OCI-LY7 (cell line): Measurements from ENCODE around the gene ZNF516. TPM values are rescaled to one million over a fixed set of nuclear protein-coding genes. Genes with fewer than 3 reads are reported as not detected.

Experiments used
- BruUV-seq: library from RNA; stranded (reverse); fragments of 400-500 nt; replicated peaks from 2 replicates; lab custom pipeline; 2021; lab: Mats Ljungman, UMichigan
- CTCF ChIA-PET: fragments of 300-600 bp; sonication (Branson Sonifier 250); formaldehyde crosslinking; loops from one replicate; lab custom pipeline; 2022; ENCODE audit warnings: antibody characterized with exemption; ENCODE audit not compliant: unreplicated experiment; lab: Charles Lee
- POLR2A ChIA-PET: fragments of 300-600 bp; sonication (Branson Sonifier 250); formaldehyde crosslinking; loops from one replicate; lab custom pipeline; 2022; ENCODE audit warnings: antibody characterized with exemption; lab: Charles Lee
- DNase-seq: peaks from one replicate; pipeline ENCODE4 v3.0.0-alpha.2; 2015; ENCODE audit warnings: low spot score
- H2AFZ ChIP-seq: fragments of 200-600 bp; sonication (generic), shearing (Covaris generic); 2 replicates; pipeline ENCODE4 v1.6.1; 2014; ENCODE audit warnings: mild to moderate bottlenecking, antibody characterized with exemption, low read length, moderate library complexity
- H3K27ac ChIP-seq: fragments of 200-600 bp; sonication (generic); 2 replicates; pipeline ENCODE4 v1.5.1; 2014; ENCODE audit warnings: mixed run types, low read depth, mild to moderate bottlenecking, moderate library complexity, low read length, inconsistent platforms; ENCODE audit not compliant: poor library complexity, severe bottlenecking
- H3K36me3 ChIP-seq: fragments of 200-600 bp; sonication (generic); 2 replicates; pipeline ENCODE4 v1.6.1; 2014; ENCODE audit warnings: mild to moderate bottlenecking, antibody characterized with exemption, low read length, moderate library complexity, mixed read lengths; ENCODE audit not compliant: insufficient read depth
- H3K4me1 ChIP-seq: fragments of 200-600 bp; sonication (generic); 2 replicates; pipeline ENCODE4 v1.5.1; 2014; ENCODE audit warnings: mild to moderate bottlenecking, low read length; ENCODE audit not compliant: insufficient read depth, poor library complexity, severe bottlenecking
- H3K4me2 ChIP-seq: fragments of 200-600 bp; sonication (generic); 2 replicates; pipeline ENCODE4 v1.6.1; 2014; ENCODE audit warnings: mild to moderate bottlenecking, low read length
- H3K4me3 ChIP-seq: fragments of 200-600 bp; sonication (generic); 2 replicates; pipeline ENCODE4 v1.5.1; 2014; ENCODE audit warnings: mild to moderate bottlenecking, low read depth, low read length; ENCODE audit not compliant: poor library complexity, severe bottlenecking
- H3K79me2 ChIP-seq: fragments of 200-600 bp; sonication (generic); 2 replicates; pipeline ENCODE4 v1.6.1; 2016; ENCODE audit warnings: low read depth, mild to moderate bottlenecking, low read length, moderate library complexity, mixed read lengths; ENCODE audit not compliant: insufficient read depth
- H3K9me2 ChIP-seq: fragments of 200-600 bp; sonication (generic); 2 replicates; pipeline ENCODE4 v1.6.1; 2016; ENCODE audit warnings: mild to moderate bottlenecking, low read length, mixed read lengths; ENCODE audit not compliant: insufficient read depth
- H3K9me3 ChIP-seq: fragments of 200-600 bp; sonication (generic); 2 replicates; pipeline ENCODE4 v1.6.1; 2014; ENCODE audit warnings: mild to moderate bottlenecking, mixed run types, low read length, mixed read lengths
- H4K20me1 ChIP-seq: fragments of 200-600 bp; sonication (generic); 2 replicates; pipeline ENCODE4 v1.6.1; 2014; ENCODE audit warnings: mild to moderate bottlenecking, antibody characterized with exemption, low read length, moderate library complexity, mixed read lengths; ENCODE audit not compliant: insufficient read depth
- CTCF ChIP-seq: fragments of 200-600 bp; sonication (generic); conservative IDR thresholded peaks from 2 replicates; pipeline ENCODE4 v1.5.1; 2014; ENCODE audit warnings: mild to moderate bottlenecking, antibody characterized with exemption, low read length, moderate library complexity, mixed read lengths
- EZH2phosphoT487 ChIP-seq: fragments of 200-600 bp; sonication (generic); IDR thresholded peaks from 2 replicates; pipeline ENCODE4 v1.6.1; 2018; ENCODE audit warnings: low read depth, borderline replicate concordance, mild to moderate bottlenecking, mixed run types, antibody characterized with exemption, low read length, moderate library complexity, mixed read lengths
- intact Hi-C: fragments of 100-400 bp; cut with micrococcal nuclease; formaldehyde crosslinking; loops from one replicate; pipeline ENCODE4 v1.10.0; 2022; ENCODE audit not compliant: unreplicated experiment
- total RNA-seq, 2 experiments: library from RNA; depleted of rRNA in 1 of 2; stranded (reverse); fragments of >200 nt in 1 of 2; shearing (Covaris generic) in 1 of 2; gene quantifications; 2 replicates each; pipeline ENCODE4 v1.2.3, GENCODE V29; 2014 to 2022

ZNF516 gene
- total RNA-seq, 2 experiments from 2014 or later = 16.2 to 32.3 TPM

GRCh38 chr18:76498064-76498463 is 3.0 kb upstream of the ZNF516 start:
- no peaks in the 10 kb centered on the region for H3K36me3 ChIP-seq
- CTCF ChIA-PET = interaction anchor here (0.8 kb wide), 1 partner anchor 22 kb away, joined by 3 read pairs; no protein-coding TSS in a partner anchor
- TF ChIP-seq EZH2phosphoT487 = no peak
- no peak for TF ChIP-seq CTCF
- H3K4me2 ChIP-seq = peak overlapping the region; percentile 88
- BruUV-seq = no TSS peak
- no peaks in the 10 kb centered on the region for H3K9me2 ChIP-seq
- H2AFZ ChIP-seq = peak overlapping the region; percentile 68; the same call in 1 of the 2 replicates
- peak; percentile 29 for DNase-seq
- intact Hi-C loops = loop anchor here (10.0 kb wide), 3 partner anchors 467 to 1283 kb away; partner anchors contain the start of gene TSHZ1
- H4K20me1 ChIP-seq = no peaks in the 10 kb centered on the region
- peaks cover 43% of the 10 kb centered on the region for H3K4me1 ChIP-seq
- peak overlapping the region; percentile 98 for H3K27ac ChIP-seq
- peaks cover 18% of the 10 kb centered on the region; the same call in 1 of the 2 replicates for H3K79me2 ChIP-seq
- H3K4me3 ChIP-seq = peak overlapping the region; percentile 55
- H3K9me3 ChIP-seq = no peaks in the 10 kb centered on the region
- POLR2A ChIA-PET = interaction anchor here (0.6 to 0.7 kb wide), 3 partner anchors 17 to 23 kb away, joined by 3 read pairs; no protein-coding TSS in a partner anchor

- peak overlapping the region; percentile 68; the same call in 1 of the 2 replicates for H2AFZ ChIP-seq
- H3K27ac ChIP-seq = peak overlapping the region; percentile 98
- H3K4me2 ChIP-seq = peak overlapping the region; percentile 88
- H3K36me3 ChIP-seq = no peaks in the 10 kb centered on the region
- H3K4me1 ChIP-seq = peaks cover 43% of the 10 kb centered on the region
- H3K4me3 ChIP-seq = peak overlapping the region; percentile 92
- no peaks in the 10 kb centered on the region for H3K9me3 ChIP-seq
- no peak for TF ChIP-seq CTCF
- TF ChIP-seq EZH2phosphoT487 = no peak
- no peaks in the 10 kb centered on the region for H4K20me1 ChIP-seq
- H3K79me2 ChIP-seq = peaks cover 27% of the 10 kb centered on the region; the same call in 1 of the 2 replicates
- peak; percentile 7 for DNase-seq
- intact Hi-C loops = loop anchor here (10.0 kb wide), 3 partner anchors 468 to 1282 kb away; partner anchors contain the start of gene TSHZ1
- ChIA-PET CTCF (interaction anchor here (0.8 kb wide), 1 partner anchor 23 kb away, joined by 3 read pairs; no protein-coding TSS in a partner anchor), POLR2A (interaction anchor here (1.1 to 1.4 kb wide), 2 partner anchors 13 to 15 kb away, joined by 3 read pairs; no protein-coding TSS in a partner anchor)
- no TSS peak for BruUV-seq
- H3K9me2 ChIP-seq = no peaks in the 10 kb centered on the region
These were observed 2.0 kb upstream of the ZNF516 start for GRCh38 chr18:76497021-76497420.
